Stomach (tissue), 9 donors: ENCODE results near the gene RAB12. TPM values are rescaled to one million over a fixed set of nuclear protein-coding genes. Genes with fewer than 3 reads are reported as not detected.

Source experiments
- DNase-seq, 2 donors: peaks; one replicate each; pipeline versions ENCODE4 v3.0.0 to v3.0.0-alpha.2; 2013 to 2019
- H3K27ac ChIP-seq, 5 donors: fragments of 200-600 bp in 4 of 5; sonication (generic) in 4 of 5; one replicate each; pipeline ENCODE4 v1.5.1; 2013 to 2019; ENCODE audit warnings: mild to moderate bottlenecking in 1 of 5, moderate library complexity in 1 of 5
- H3K27me3 ChIP-seq, 3 donors: fragments of 200-600 bp; sonication (generic); one replicate each; pipeline ENCODE4 v1.5.1; 2017 to 2019; ENCODE audit warnings: mixed run types in 1 of 3
- H3K36me3 ChIP-seq, 4 donors: fragments of 200-600 bp; sonication (generic); 1 replicate in 3 of 4; 2 replicates in 1 of 4; pipeline ENCODE4 v1.5.1; 2016 to 2019
- H3K4me1 ChIP-seq, 4 donors: fragments of 200-600 bp; sonication (generic); one replicate each; pipeline ENCODE4 v1.5.1; 2016 to 2019
- H3K4me3 ChIP-seq, 4 donors: fragments of 200-600 bp; sonication (generic) in 3 of 4; one replicate each; pipeline ENCODE4 v1.5.1; 2016 to 2019; ENCODE audit warnings: mild to moderate bottlenecking in 1 of 4
- H3K9me3 ChIP-seq, 4 donors: fragments of 200-600 bp; sonication (generic); one replicate each; pipeline ENCODE4 v1.5.1; 2016 to 2019
- CTCF ChIP-seq, 7 experiments: fragments of 450-650 bp in 4 of 7; fragments of 200-600 bp in 3 of 7; sonication (generic) in 3 of 7; IDR thresholded peaks; one replicate each; pipeline ENCODE4 v1.5.1; 2016 to 2019; ENCODE audit warnings: antibody characterized with exemption in 7 of 7, control low read depth in 2 of 7, mild to moderate bottlenecking in 1 of 7
- EP300 ChIP-seq: sonication (generic); formaldehyde crosslinking; IDR thresholded peaks from one replicate; pipeline ENCODE4 v1.6.1; 2017; ENCODE audit warnings: antibody characterized with exemption
- POLR2A ChIP-seq, 4 donors: fragments of 450-650 bp; IDR thresholded peaks; one replicate each; pipeline ENCODE4 v1.6.1; 2016; ENCODE audit warnings: antibody characterized with exemption in 4 of 4, control low read depth in 2 of 4, mild to moderate bottlenecking in 1 of 4, moderate library complexity in 1 of 4
- POLR2AphosphoS5 ChIP-seq, 3 donors: sonication (generic); formaldehyde crosslinking; IDR thresholded peaks; one replicate each; pipeline ENCODE4 v1.6.1; 2016; ENCODE audit warnings: antibody characterized with exemption in 3 of 3
- WGBS, 5 donors: extraction: QIAGEN DNeasy Blood & Tissue Kit in 3 of 5; methylation state at CpG; one replicate each; pipeline versions ENCODE4 v1.1.5 to v1.1.7; 2013 to 2018; 5-methylcytosine and 5-hydroxymethylcytosine counted together
- intact Hi-C: fragments of 100-400 bp; cut with DNase I; formaldehyde crosslinking; loops from one replicate; pipeline ENCODE4 v1.15.1; 2023; ENCODE audit warnings: low total_unique reads
- polyA plus RNA-seq, 3 donors: library from polyadenylated mRNA; stranded (reverse); fragments of 200-250 nt; gene quantifications; one replicate each; pipeline ENCODE4 v1.2.3, GENCODE V29; 2013
- total RNA-seq, 5 donors: library from RNA; depleted of rRNA; stranded (reverse); fragments of >200 nt; gene quantifications; one replicate each; pipeline versions ENCODE4 v1.1.0 to v1.2.3, GENCODE V29; 2014 to 2016
- donor health status: healthy with polysubstance abuse.
- donor health status: Bipolar disorder and iron deficiency.
- donor health status: healthy.

The RAB12 gene
- total and polyA plus RNA-seq, 8 donors: 10.7 to 88.5 (median 21.7) TPM

- no peak for TF ChIP-seq CTCF (IDR thresholded peaks at IDR 0.05)
- TF ChIP-seq EP300: no peak
- H3K4me1 ChIP-seq: peaks cover 0 to 12% (median 6%) of the 10 kb centered on the region in 4 donors
- H3K27me3 ChIP-seq: peaks cover 0 to 4% (median 0%) of the 10 kb centered on the region in 3 donors
- peak in 1 of 2 donors; percentile 73 for DNase-seq
- H3K27ac ChIP-seq: no peak overlapping the region
- H3K36me3 ChIP-seq: no peaks in the 10 kb centered on the region
- H3K9me3 ChIP-seq: no peaks in the 10 kb centered on the region
- no peak overlapping the region for H3K4me3 ChIP-seq
- 46 to 69% (median 60%) methylated on average over 14 of the region's 14 CpGs for WGBS, 5 donors
- intact Hi-C loops: loop anchor here (10.0 kb wide), 1 partner anchor 327 kb away; no protein-coding TSS in a partner anchor
These were observed 48.7 kb downstream of the RAB12 start for GRCh38 chr18:8657873-8658470.

GRCh38 chr18:8658858-8659485 lies 49.7 kb downstream of the RAB12 start:
- peaks cover 0 to 12% (median 6%) of the 10 kb centered on the region in 4 donors for H3K4me1 ChIP-seq
- no peak overlapping the region for H3K27ac ChIP-seq
- intact Hi-C loops: loop anchor here (10.0 kb wide), 1 partner anchor 326 kb away; no protein-coding TSS in a partner anchor
- no peak overlapping the region for H3K4me3 ChIP-seq
- peaks cover 0 to 5% (median 0%) of the 10 kb centered on the region in 3 donors for H3K27me3 ChIP-seq
- WGBS, 5 donors: 91 to 95% (median 94%) methylated on average over 31 of the region's 31 CpGs
- no peak for DNase-seq
- H3K36me3 ChIP-seq: no peaks in the 10 kb centered on the region
- no peak for TF ChIP-seq EP300
- no peak for TF ChIP-seq POLR2AphosphoS5 (IDR thresholded peaks at IDR 0.05)
- TF ChIP-seq POLR2A (IDR thresholded peaks at IDR 0.05): no peak
- TF ChIP-seq CTCF (IDR thresholded peaks at IDR 0.05): no peak
- H3K9me3 ChIP-seq: no peaks in the 10 kb centered on the region

- H3K27me3 ChIP-seq: peaks cover 0 to 5% (median 0%) of the 10 kb centered on the region in 3 donors
- WGBS, 5 donors: 84 to 96% (median 94%) methylated on average over 15 to 36 of the region's 36 CpGs
- no peak overlapping the region for H3K4me3 ChIP-seq
- TF ChIP-seq CTCF (IDR thresholded peaks at IDR 0.05) (no peak), POLR2AphosphoS5 (IDR thresholded peaks at IDR 0.05) (no peak), EP300 (no peak), POLR2A (IDR thresholded peaks at IDR 0.05) (no peak)
- H3K4me1 ChIP-seq: peaks cover 0 to 12% (median 5%) of the 10 kb centered on the region in 4 donors
- H3K27ac ChIP-seq: no peak overlapping the region
- no peak for DNase-seq
- intact Hi-C loops: loop anchor here (10.0 kb wide), 1 partner anchor 325 kb away; no protein-coding TSS in a partner anchor
- no peaks in the 10 kb centered on the region for H3K36me3 ChIP-seq
- H3K9me3 ChIP-seq: no peaks in the 10 kb centered on the region
These were observed 50.5 kb downstream of the RAB12 start for GRCh38 chr18:8659609-8660242.

- no peaks in the 10 kb centered on the region for H3K36me3 ChIP-seq
- no peak for DNase-seq
- 89 to 95% (median 92%) methylated on average over 5 of the region's 5 CpGs for WGBS, 5 donors
- peaks cover 0 to 5% (median 0%) of the 10 kb centered on the region in 3 donors for H3K27me3 ChIP-seq
- TF ChIP-seq EP300 (no peak), POLR2A (IDR thresholded peaks at IDR 0.05) (no peak), POLR2AphosphoS5 (IDR thresholded peaks at IDR 0.05) (no peak), CTCF (IDR thresholded peaks at IDR 0.05) (no peak)
- no peak overlapping the region for H3K4me3 ChIP-seq
- H3K4me1 ChIP-seq: peaks cover 0 to 12% (median 5%) of the 10 kb centered on the region in 4 donors
- no peak overlapping the region for H3K27ac ChIP-seq
- H3K9me3 ChIP-seq: no peaks in the 10 kb centered on the region
- intact Hi-C loops: no loop called here
These were observed 51.1 kb downstream of the RAB12 start for GRCh38 chr18:8660316-8660715.
